ENCODE results near the gene RNF112. TPM values are rescaled to one million over a fixed set of nuclear protein-coding genes. Genes with fewer than 3 reads are reported as not detected.

Gene RNF112
- total and polyA plus RNA-seq, 3 donors from 2014 or later, result 2.1 to 8.1 (median 4.6) TPM

DNA sequence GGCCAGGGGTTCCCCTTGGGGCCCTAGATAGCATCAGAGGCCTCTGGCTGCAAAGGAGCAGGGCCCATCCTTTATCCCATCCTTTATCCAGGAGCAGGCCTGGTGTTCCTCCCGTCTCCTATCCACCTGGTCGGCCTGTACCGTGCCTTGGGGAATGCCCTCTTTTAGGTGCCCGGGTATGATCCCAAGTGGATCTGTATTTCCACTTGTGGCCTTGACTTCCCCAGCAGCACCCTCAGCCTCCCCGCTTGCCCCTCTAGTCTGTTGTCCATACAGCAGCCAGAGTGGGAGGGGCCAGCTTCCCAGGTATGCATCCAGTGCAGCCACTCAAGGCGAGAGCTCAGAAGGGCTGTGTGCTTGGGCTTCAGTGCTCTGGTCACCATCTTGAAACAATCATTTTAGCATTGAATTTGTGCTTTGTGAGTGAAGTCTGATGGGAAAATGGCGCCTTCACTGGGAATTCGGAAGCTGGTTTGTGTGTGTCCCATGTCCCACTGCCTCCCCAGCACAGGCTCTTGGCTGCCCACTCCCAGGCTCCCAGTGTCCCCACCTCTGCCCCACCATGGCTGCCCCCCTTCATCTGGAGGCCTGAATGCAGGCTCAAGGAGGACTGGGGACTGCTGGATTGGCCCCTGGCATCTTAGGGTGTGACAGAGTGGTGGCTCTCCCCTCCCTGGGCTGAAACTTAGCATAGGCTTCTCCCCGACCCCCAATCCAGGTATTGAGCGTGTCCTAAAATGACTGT lies 3.3 kb upstream of the RNF112 start:
- no peak for DNase-seq
- intact Hi-C loops (cut with DNase I; ENCODE audit: low total_unique reads), result no loop called here
- Histone ChIP-seq H3K4me3 (no peak overlapping the region), H3K4me1 (no peaks in the 10 kb centered on the region), H3K27me3 (no peaks in the 10 kb centered on the region), H3K36me3 (ENCODE audit: low read depth, missing control alignments) (no peaks in the 10 kb centered on the region), H3K27ac (no peak overlapping the region), H3K9me3 (no peaks in the 10 kb centered on the region)
- TF ChIP-seq POLR2A (IDR thresholded peaks at IDR 0.05), result no peak
- TF ChIP-seq, protein P1, sequence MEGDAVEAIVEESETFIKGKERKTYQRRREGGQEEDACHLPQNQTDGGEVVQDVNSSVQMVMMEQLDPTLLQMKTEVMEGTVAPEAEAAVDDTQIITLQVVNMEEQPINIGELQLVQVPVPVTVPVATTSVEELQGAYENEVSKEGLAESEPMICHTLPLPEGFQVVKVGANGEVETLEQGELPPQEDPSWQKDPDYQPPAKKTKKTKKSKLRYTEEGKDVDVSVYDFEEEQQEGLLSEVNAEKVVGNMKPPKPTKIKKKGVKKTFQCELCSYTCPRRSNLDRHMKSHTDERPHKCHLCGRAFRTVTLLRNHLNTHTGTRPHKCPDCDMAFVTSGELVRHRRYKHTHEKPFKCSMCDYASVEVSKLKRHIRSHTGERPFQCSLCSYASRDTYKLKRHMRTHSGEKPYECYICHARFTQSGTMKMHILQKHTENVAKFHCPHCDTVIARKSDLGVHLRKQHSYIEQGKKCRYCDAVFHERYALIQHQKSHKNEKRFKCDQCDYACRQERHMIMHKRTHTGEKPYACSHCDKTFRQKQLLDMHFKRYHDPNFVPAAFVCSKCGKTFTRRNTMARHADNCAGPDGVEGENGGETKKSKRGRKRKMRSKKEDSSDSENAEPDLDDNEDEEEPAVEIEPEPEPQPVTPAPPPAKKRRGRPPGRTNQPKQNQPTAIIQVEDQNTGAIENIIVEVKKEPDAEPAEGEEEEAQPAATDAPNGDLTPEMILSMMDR (IDR thresholded peaks at IDR 0.05), result no peak
- WGBS, 2 donors, result 95 to 100% methylated on average over 5 to 10 of the region's 10 CpGs

DNA sequence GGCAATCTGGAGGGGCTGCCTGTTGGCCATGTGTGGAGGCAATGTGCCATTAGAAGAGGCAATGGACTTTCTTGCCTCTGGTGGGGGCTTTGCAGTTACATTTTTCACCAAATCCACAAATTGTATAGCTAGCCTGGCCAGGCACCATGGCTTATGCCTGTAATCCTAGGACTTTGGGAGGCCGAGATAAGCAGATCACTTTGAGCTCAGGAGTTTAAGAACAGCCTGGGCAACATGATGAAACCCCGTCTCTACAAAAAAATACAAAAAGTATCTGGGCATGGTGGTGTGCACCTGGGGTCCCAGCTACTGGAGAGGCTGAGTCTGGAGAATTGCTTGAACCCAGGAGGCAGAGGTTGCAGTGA lies 2.7 kb upstream of the RNF112 start:
- Histone ChIP-seq H3K27me3 (no peaks in the 10 kb centered on the region), H3K36me3 (ENCODE audit: low read depth, missing control alignments) (no peaks in the 10 kb centered on the region), H3K4me3 (no peak overlapping the region), H3K9me3 (no peaks in the 10 kb centered on the region), H3K4me1 (no peaks in the 10 kb centered on the region), H3K27ac (no peak overlapping the region)
- WGBS, 2 donors, result 83 to 97% methylated on average over 2 of the region's 2 CpGs
- intact Hi-C loops (cut with DNase I; ENCODE audit: low total_unique reads), result no loop called here
- no peak for TF ChIP-seq POLR2A (IDR thresholded peaks at IDR 0.05)
- TF ChIP-seq, protein P1 (IDR thresholded peaks at IDR 0.05), result no peak
- DNase-seq, result no peak

DNA sequence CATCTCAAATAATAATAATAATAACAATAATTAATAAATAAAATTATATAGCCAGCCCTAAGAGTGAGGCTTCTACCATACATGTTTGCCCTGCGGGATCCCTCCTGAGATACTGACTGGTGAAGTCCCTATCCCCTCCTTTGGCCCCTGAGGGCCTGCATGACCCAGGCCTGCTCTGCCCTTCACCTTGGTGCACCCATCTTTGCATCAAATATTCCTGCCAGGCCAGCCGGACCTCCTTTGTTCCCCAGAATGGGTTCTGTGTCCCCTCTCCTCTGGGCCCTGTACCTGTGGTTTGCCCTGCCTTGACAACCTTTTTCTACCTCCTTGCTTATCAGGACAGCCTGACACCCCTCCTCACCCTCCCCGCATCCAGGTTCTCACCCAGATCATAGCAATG lies 2.0 kb upstream of the RNF112 start:
- 95 to 96% methylated on average over 3 of the region's 3 CpGs for WGBS, 2 donors
- DNase-seq, result no peak
- no peak for TF ChIP-seq POLR2A (IDR thresholded peaks at IDR 0.05)
- TF ChIP-seq, protein P1 (IDR thresholded peaks at IDR 0.05), result no peak
- Histone ChIP-seq H3K4me3 (no peak overlapping the region), H3K27ac (no peak overlapping the region), H3K9me3 (no peaks in the 10 kb centered on the region), H3K27me3 (no peaks in the 10 kb centered on the region), H3K36me3 (ENCODE audit: low read depth, missing control alignments) (no peaks in the 10 kb centered on the region), H3K4me1 (no peaks in the 10 kb centered on the region)
- intact Hi-C loops (cut with DNase I; ENCODE audit: low total_unique reads), result no loop called here

DNA sequence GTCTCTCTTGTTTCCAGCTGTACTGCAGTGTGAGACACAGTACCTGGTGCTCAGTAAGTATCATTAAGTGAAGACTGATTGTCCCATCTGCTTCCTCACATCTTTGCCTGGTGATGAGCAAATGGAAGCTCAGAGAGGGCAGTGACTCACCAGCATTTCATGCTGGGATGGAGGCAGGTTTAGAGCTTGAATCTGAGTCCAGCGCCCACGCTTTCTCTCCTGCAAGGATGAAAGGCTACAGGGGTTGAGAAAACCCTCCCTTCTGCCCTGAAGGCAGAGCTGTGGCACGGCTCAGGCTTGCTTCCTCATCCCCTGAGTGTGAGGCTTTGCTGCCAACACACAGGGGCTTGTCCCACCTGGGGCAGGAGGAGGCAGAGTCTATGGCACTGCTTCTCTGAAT lies 1.5 kb upstream of the RNF112 start:
- no peak for DNase-seq
- no peaks in the 10 kb centered on the region for H3K9me3 ChIP-seq
- no peak overlapping the region for H3K27ac ChIP-seq
- WGBS, 2 donors, result 88 to 93% methylated on average over 2 to 3 of the region's 3 CpGs
- no peak overlapping the region for H3K4me3 ChIP-seq
- intact Hi-C loops (cut with DNase I; ENCODE audit: low total_unique reads), result no loop called here
- no peaks in the 10 kb centered on the region for H3K4me1 ChIP-seq
- no peaks in the 10 kb centered on the region for H3K36me3 ChIP-seq (ENCODE audit: low read depth, missing control alignments)
- H3K27me3 ChIP-seq, result no peaks in the 10 kb centered on the region
- TF ChIP-seq, protein P1 (IDR thresholded peaks at IDR 0.05), result no peak
- TF ChIP-seq POLR2A (IDR thresholded peaks at IDR 0.05), result no peak

DNA sequence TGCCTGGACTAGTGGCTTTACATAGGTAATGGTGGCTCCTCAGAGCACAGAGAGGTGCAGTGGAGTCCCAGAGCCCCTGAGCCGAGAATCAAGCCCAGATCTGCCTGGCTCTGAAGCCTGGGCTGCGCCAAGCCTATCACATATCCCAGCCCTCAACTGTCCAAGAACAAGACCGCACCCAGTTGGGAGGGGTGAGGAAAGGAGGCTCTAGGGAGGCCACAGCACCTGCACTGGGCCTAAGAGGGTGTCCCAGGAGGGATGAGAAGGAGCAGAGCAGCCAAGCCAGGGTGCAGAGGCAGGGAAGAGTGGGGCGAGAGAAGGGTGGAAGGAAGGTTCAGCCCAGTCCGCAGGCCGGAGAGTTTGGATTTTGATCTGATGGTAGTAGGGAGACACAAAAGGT lies 941 bp upstream of the RNF112 start:
- Histone ChIP-seq H3K36me3 (ENCODE audit: low read depth, missing control alignments) (no peaks in the 10 kb centered on the region), H3K4me1 (no peaks in the 10 kb centered on the region), H3K27me3 (no peaks in the 10 kb centered on the region), H3K9me3 (no peaks in the 10 kb centered on the region), H3K4me3 (no peak overlapping the region), H3K27ac (no peak overlapping the region)
- TF ChIP-seq POLR2A (IDR thresholded peaks at IDR 0.05), result no peak
- TF ChIP-seq, protein P1 (IDR thresholded peaks at IDR 0.05), result no peak
- WGBS, 2 donors, result 91 to 99% methylated on average over 6 of the region's 6 CpGs
- DNase-seq, result no peak
- intact Hi-C loops (cut with DNase I; ENCODE audit: low total_unique reads), result no loop called here

Data from testis (tissue), 3 donors.